Upper lobe of left lung (tissue), 6 donors: Measurements from ENCODE around the gene THBS2. TPM values are rescaled to one million over a fixed set of nuclear protein-coding genes. Genes with fewer than 3 reads are reported as not detected.

Experiments
- ATAC-seq, 2 donors: fragments of 200-7000 bp; cut with Tn5 transposase; one replicate each; pipeline ENCODE4 v1.9.1; 2022; ENCODE audit warnings: mild to moderate bottlenecking in 2 of 2, moderate library complexity in 2 of 2; ENCODE audit not compliant: low FRiP score in 2 of 2
- DNase-seq, 2 donors: peaks; one replicate each; pipeline ENCODE4 v3.0.0-alpha.2; 2019 to 2020
- H3K27ac ChIP-seq, 4 donors: fragments of 200-600 bp; sonication (generic); one replicate each; pipeline ENCODE4 v1.5.1; 2016 to 2019
- H3K27me3 ChIP-seq, 4 donors: fragments of 200-600 bp; sonication (generic); one replicate each; pipeline ENCODE4 v1.5.1; 2017 to 2019
- H3K36me3 ChIP-seq, 4 donors: fragments of 200-600 bp; sonication (generic); one replicate each; pipeline ENCODE4 v1.5.1; 2016 to 2019
- H3K4me1 ChIP-seq, 4 donors: fragments of 200-600 bp; sonication (generic); one replicate each; pipeline ENCODE4 v1.5.1; 2018 to 2019
- H3K4me3 ChIP-seq, 4 donors: fragments of 200-600 bp; sonication (generic); one replicate each; pipeline ENCODE4 v1.5.1; 2017 to 2019; ENCODE audit warnings: mild to moderate bottlenecking in 2 of 4, moderate library complexity in 1 of 4
- H3K9me3 ChIP-seq, 4 donors: fragments of 200-600 bp; sonication (generic); one replicate each; pipeline ENCODE4 v1.5.1; 2018 to 2019
- CTCF ChIP-seq, 6 experiments: fragments of 450-650 bp in 4 of 6; fragments of 200-600 bp in 2 of 6; sonication (generic) in 2 of 6; IDR thresholded peaks; one replicate each; pipeline ENCODE4 v1.5.1; 2016 to 2019; ENCODE audit warnings: antibody characterized with exemption in 6 of 6
- EP300 ChIP-seq, 4 donors: sonication (generic); formaldehyde crosslinking; IDR thresholded peaks; one replicate each; pipeline ENCODE4 v1.5.1; 2017; ENCODE audit warnings: antibody characterized with exemption in 4 of 4, control low read depth in 2 of 4
- POLR2A ChIP-seq, 4 donors: fragments of 450-650 bp; IDR thresholded peaks; one replicate each; pipeline ENCODE4 v1.5.1; 2016 to 2017; ENCODE audit warnings: antibody characterized with exemption in 4 of 4, mild to moderate bottlenecking in 2 of 4
- POLR2AphosphoS5 ChIP-seq, 2 donors: sonication (generic); formaldehyde crosslinking; IDR thresholded peaks; one replicate each; pipeline ENCODE4 v1.5.1; 2017; ENCODE audit warnings: antibody characterized with exemption in 2 of 2
- WGBS, 2 donors: methylation state at CpG; one replicate each; pipeline ENCODE4 v1.1.5; 2017 to 2018; 5-methylcytosine and 5-hydroxymethylcytosine counted together
- total RNA-seq, 6 donors: library from RNA; depleted of rRNA in 4 of 6; stranded (reverse); fragments of >200 nt in 4 of 6; gene quantifications; one replicate each; pipeline versions ENCODE4 v1.1.0 to v1.2.1, GENCODE V29; 2016 to 2021
- donor health status: DM: no; HTN: no; CAD: no; lungs with moderate emphysema.
- donor health status: DM: no; HTN: yes; CAD: no; lungs with severe emphysema.

THBS2 gene
- total RNA-seq, 6 donors from 2014 or later = 5.3 to 43.2 (median 17.3) TPM

- H3K27me3 ChIP-seq = no peaks in the 10 kb centered on the region
- H3K27ac ChIP-seq = no peak overlapping the region
- ATAC-seq (no peak), DNase-seq (no peak)
- no peak overlapping the region for H3K4me3 ChIP-seq
- no peaks in the 10 kb centered on the region for H3K9me3 ChIP-seq
- H3K36me3 ChIP-seq = no peaks in the 10 kb centered on the region
- peaks cover 0 to 3% (median 0%) of the 10 kb centered on the region in 4 donors for H3K4me1 ChIP-seq
- TF ChIP-seq POLR2A (IDR thresholded peaks at IDR 0.05) (no peak), EP300 (IDR thresholded peaks at IDR 0.05) (no peak), CTCF (IDR thresholded peaks at IDR 0.05) (no peak), POLR2AphosphoS5 (IDR thresholded peaks at IDR 0.05) (no peak)
- WGBS, 2 donors = 73 to 86% methylated on average over 1 to 6 of the region's 6 CpGs
Observed at GRCh38 chr6:169287675-169288074, 34.0 kb upstream of the THBS2 start.

- Histone ChIP-seq H3K4me3 (no peak overlapping the region), H3K27me3 (no peaks in the 10 kb centered on the region), H3K4me1 (no peaks in the 10 kb centered on the region), H3K27ac (no peak overlapping the region), H3K9me3 (no peaks in the 10 kb centered on the region), H3K36me3 (no peaks in the 10 kb centered on the region)
- TF ChIP-seq EP300 (IDR thresholded peaks at IDR 0.05) (no peak), CTCF (IDR thresholded peaks at IDR 0.05) (no peak), POLR2AphosphoS5 (IDR thresholded peaks at IDR 0.05) (no peak), POLR2A (IDR thresholded peaks at IDR 0.05) (no peak)
- ATAC-seq = no peak
- no peak for DNase-seq
- 75 to 76% methylated on average over 7 of the region's 7 CpGs for WGBS, 2 donors
Observed at GRCh38 chr6:169286961-169287360, 33.3 kb upstream of the THBS2 start.

GRCh38 chr6:169285165-169285564 lies 31.5 kb upstream of the THBS2 start:
- TF ChIP-seq EP300 (IDR thresholded peaks at IDR 0.05) (no peak), POLR2A (IDR thresholded peaks at IDR 0.05) (no peak)
- no peak for DNase-seq
- Histone ChIP-seq H3K4me3 (no peak overlapping the region), H3K27me3 (no peaks in the 10 kb centered on the region), H3K27ac (no peak overlapping the region), H3K9me3 (no peaks in the 10 kb centered on the region), H3K4me1 (no peaks in the 10 kb centered on the region), H3K36me3 (no peaks in the 10 kb centered on the region)
- ATAC-seq = no peak
- WGBS, 2 donors = 68 to 75% methylated on average over 3 of the region's 3 CpGs

GRCh38 chr6:169283924-169284323 lies 30.3 kb upstream of the THBS2 start:
- Histone ChIP-seq H3K4me3 (no peak overlapping the region), H3K36me3 (no peaks in the 10 kb centered on the region), H3K27me3 (no peaks in the 10 kb centered on the region), H3K27ac (no peak overlapping the region), H3K9me3 (no peaks in the 10 kb centered on the region), H3K4me1 (no peaks in the 10 kb centered on the region)
- 91 to 96% methylated on average over 1 of the region's 1 CpG for WGBS, 2 donors
- no peak for DNase-seq
- ATAC-seq = no peak
- TF ChIP-seq CTCF (IDR thresholded peaks at IDR 0.05) (no peak), POLR2AphosphoS5 (IDR thresholded peaks at IDR 0.05) (no peak), POLR2A (IDR thresholded peaks at IDR 0.05) (no peak), EP300 (IDR thresholded peaks at IDR 0.05) (no peak)

GRCh38 chr6:169282043-169282442 lies 28.4 kb upstream of the THBS2 start:
- Histone ChIP-seq H3K4me3 (no peak overlapping the region), H3K36me3 (no peaks in the 10 kb centered on the region), H3K27me3 (no peaks in the 10 kb centered on the region), H3K27ac (no peak overlapping the region), H3K4me1 (no peaks in the 10 kb centered on the region), H3K9me3 (no peaks in the 10 kb centered on the region)
- DNase-seq = no peak
- WGBS, 2 donors = 95 to 96% methylated on average over 14 of the region's 15 CpGs
- ATAC-seq = no peak
- TF ChIP-seq POLR2AphosphoS5 (IDR thresholded peaks at IDR 0.05) (no peak), EP300 (IDR thresholded peaks at IDR 0.05) (no peak), POLR2A (IDR thresholded peaks at IDR 0.05) (no peak), CTCF (IDR thresholded peaks at IDR 0.05) (no peak)
